Kidney (tissue), 14 donors: Measurements from ENCODE around the gene MSX1. TPM values are rescaled to one million over a fixed set of nuclear protein-coding genes. Genes with fewer than 3 reads are reported as not detected.

ENCODE experiments used
- DNase-seq, 5 donors: peaks; one replicate each; pipeline ENCODE4 v3.0.0-alpha.2; 2013 to 2020
- FAIRE-seq: peaks from 2 replicates; lab custom pipeline; 2012; peaks lifted over from hg19 to GRCh38; lab: Jason Lieb, UNC
- H3K27ac ChIP-seq, 2 donors: one replicate each; pipeline ENCODE4 v1.7.0; 2013; ENCODE audit warnings: low read depth in 2 of 2, low read length in 2 of 2, inconsistent platforms in 1 of 2
- H3K27me3 ChIP-seq: one replicate; pipeline ENCODE4 v1.7.1; 2013; ENCODE audit warnings: low read length, inconsistent platforms; ENCODE audit not compliant: control insufficient read depth, insufficient read depth
- H3K36me3 ChIP-seq, 3 donors: one replicate each; pipeline versions ENCODE4 v1.7.0 to v1.7.1; 2013; ENCODE audit warnings: low read length in 3 of 3, control low read depth in 1 of 3, inconsistent platforms in 1 of 3; ENCODE audit not compliant: insufficient read depth in 3 of 3, control insufficient read depth in 2 of 3
- H3K4me1 ChIP-seq, 3 donors: one replicate each; pipeline versions ENCODE4 v1.7.0 to v1.7.1; 2013; ENCODE audit warnings: low read length in 3 of 3, inconsistent platforms in 1 of 3, low read depth in 1 of 3; ENCODE audit not compliant: control insufficient read depth in 2 of 3, insufficient read depth in 2 of 3
- H3K4me3 ChIP-seq, 3 donors: one replicate each; pipeline versions ENCODE4 v1.7.0 to v1.8.1; 2013; ENCODE audit warnings: low read length in 3 of 3, control low read depth in 1 of 3, inconsistent platforms in 1 of 3
- H3K9ac ChIP-seq, 3 donors: one replicate each; pipeline versions ENCODE4 v1.7.0 to v1.7.1; 2013; ENCODE audit warnings: low read length in 3 of 3, control low read depth in 1 of 3, inconsistent platforms in 1 of 3
- H3K9me3 ChIP-seq, 3 donors: one replicate each; pipeline versions ENCODE4 v1.7.0 to v1.7.1; 2013; ENCODE audit warnings: low read length in 3 of 3, control low read depth in 1 of 3, inconsistent platforms in 1 of 3; ENCODE audit not compliant: control insufficient read depth in 2 of 3, insufficient read depth in 1 of 3
- CTCF ChIP-seq: IDR thresholded peaks from 3 replicates; pipeline ENCODE4 v1.5.1; 2012; ENCODE audit warnings: mild to moderate bottlenecking, moderate library complexity, borderline replicate concordance; ENCODE audit not compliant: insufficient read depth; ENCODE audit errors: extremely low read depth
- intact Hi-C: fragments of 100-400 bp; cut with DNase I; formaldehyde crosslinking; loops from one replicate; pipeline ENCODE4 v1.11.1; 2022
- polyA plus RNA-seq: library from polyadenylated mRNA; stranded (reverse); fragments of 350-450 nt; fragmentation: Illumina TruSeq; extraction: RNeasy Lipid Tissue Mini Kit (QIAGEN cat#74804); gene quantifications from one replicate; pipeline ENCODE4 v1.2.3, GENCODE V29; 2014; ENCODE audit warnings: low read depth, low replicate concordance; ENCODE audit not compliant: insufficient read depth
- total RNA-seq: library from RNA; stranded (reverse); fragmentation: NEBNext Ultra II Directional; extraction: Animal tissue kit (Norgen Biotek cat#: 25700); gene quantifications from one replicate; pipeline ENCODE4 v1.2.1, GENCODE V29; 2021
- donor health status: control.
- donor health status: control.
- donor health status: control.
- donor health status: control.
- donor health status: control.
- donor health status: DM: yes; HTN: yes; CAD: no.
- donor health status: Normal renal cell carcinoma (clear cell type).

The MSX1 gene
- total and polyA plus RNA-seq, 2 donors from 2014 or later: 2.3 to 3.0 TPM

GRCh38 chr4:4889781-4890180 is 30.3 kb downstream of the MSX1 start:
- FAIRE-seq (no peak), DNase-seq (peak in 1 of 5 donors; percentile 9)
- Histone ChIP-seq H3K9me3 (no peaks in the 10 kb centered on the region), H3K9ac (no peak overlapping the region), H3K36me3 (no peaks in the 10 kb centered on the region), H3K4me3 (no peak overlapping the region), H3K27me3 (no peaks in the 10 kb centered on the region), H3K27ac (no peak overlapping the region), H3K4me1 (no peaks in the 10 kb centered on the region)
- intact Hi-C loops: no loop called here
- TF ChIP-seq CTCF: no peak

- TF ChIP-seq CTCF: no peak
- no peaks in the 10 kb centered on the region for H3K27me3 ChIP-seq
- intact Hi-C loops: no loop called here
- no peaks in the 10 kb centered on the region for H3K36me3 ChIP-seq
- FAIRE-seq: no peak
- no peak overlapping the region for H3K4me3 ChIP-seq
- H3K27ac ChIP-seq: no peak overlapping the region
- no peaks in the 10 kb centered on the region for H3K4me1 ChIP-seq
- peak in 1 of 5 donors; percentile 13 for DNase-seq
- H3K9me3 ChIP-seq: no peaks in the 10 kb centered on the region
- H3K9ac ChIP-seq: no peak overlapping the region
Measured at GRCh38 chr4:4890574-4891255, 31.2 kb downstream of the MSX1 start.

- TF ChIP-seq CTCF: no peak
- Histone ChIP-seq H3K36me3 (no peaks in the 10 kb centered on the region), H3K9ac (no peak overlapping the region), H3K27me3 (no peaks in the 10 kb centered on the region), H3K4me1 (no peaks in the 10 kb centered on the region), H3K9me3 (no peaks in the 10 kb centered on the region), H3K4me3 (no peak overlapping the region), H3K27ac (no peak overlapping the region)
- intact Hi-C loops: no loop called here
- DNase-seq: no peak
- FAIRE-seq: no peak
Measured at GRCh38 chr4:4893721-4894120, 34.3 kb downstream of the MSX1 start.
